Activated T-helper 1 cell treated with anti-CD3 and anti-CD28 coated beads, Interleukin-12 subunit alpha, Interleukin-12 subunit beta, Interleukin-2, Interleukin-4 antibody, amounts not matched to agents 30 ng/mL and 10 ng/mL and 1 ng/mL, durations not matched to agents 14 hours and 24 hours and 36 hours (primary cell): ENCODE results near the gene DAB2IP. TPM values are rescaled to one million over a fixed set of nuclear protein-coding genes. Genes with fewer than 3 reads are reported as not detected.

ENCODE experiments used
- DNase-seq: peaks from one replicate; pipeline ENCODE4 v3.0.0; 2021; ENCODE audit warnings: low spot score
- H3K27ac Mint-ChIP-seq: one replicate; pipeline ENCODE4 v1.8.0; 2021; ENCODE audit warnings: mild to moderate bottlenecking, mixed read lengths
- H3K27me3 Mint-ChIP-seq: one replicate; pipeline ENCODE4 v1.8.0; 2022; ENCODE audit warnings: mild to moderate bottlenecking, moderate library complexity, mixed read lengths; ENCODE audit not compliant: insufficient read depth
- H3K36me3 Mint-ChIP-seq: one replicate; pipeline ENCODE4 v1.8.0; 2021; ENCODE audit warnings: low read depth, mixed read lengths
- H3K4me1 Mint-ChIP-seq: one replicate; pipeline ENCODE4 v1.8.0; 2021; ENCODE audit warnings: low read depth, mixed read lengths
- H3K4me3 Mint-ChIP-seq: one replicate; pipeline ENCODE4 v1.8.0; 2021; ENCODE audit warnings: mild to moderate bottlenecking, moderate library complexity, mixed read lengths
- H3K9me3 Mint-ChIP-seq: one replicate; pipeline ENCODE4 v1.8.0; 2021; ENCODE audit warnings: mixed read lengths
- intact Hi-C: fragments of 100-400 bp; cut with micrococcal nuclease; formaldehyde crosslinking; loops from one replicate; pipeline ENCODE4 v1.15.1; 2024
- total RNA-seq: library from RNA; stranded (reverse); gene quantifications from 2 replicates; pipeline ENCODE4 v1.2.3, GENCODE V29; 2022

Gene DAB2IP
- total RNA-seq, 1 donor from 2014 or later = not detected

DNA sequence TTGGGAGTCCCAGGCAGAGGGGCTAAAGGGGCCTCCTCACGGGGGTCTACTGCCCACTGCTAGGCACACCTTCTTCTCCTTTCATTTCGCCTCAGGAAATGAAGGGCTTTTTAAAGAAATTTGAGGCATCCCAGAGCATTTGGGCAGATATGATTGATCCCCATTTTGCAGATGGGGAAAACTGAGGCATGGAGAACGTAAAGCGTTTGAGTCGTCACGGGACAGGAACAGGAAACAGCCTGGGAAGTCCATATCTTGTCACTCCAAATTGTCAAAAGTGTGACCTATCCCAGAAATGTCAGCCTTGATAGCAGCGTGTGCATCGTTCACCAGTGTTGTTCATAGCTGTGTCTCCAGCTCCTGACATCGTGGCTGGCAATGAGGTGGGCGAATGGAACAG is 98.2 kb downstream of the DAB2IP start:
- Mint-ChIP-seq H3K4me3 (no peak overlapping the region), H3K4me1 (peaks cover 13% of the 10 kb centered on the region), H3K27me3 (no peaks in the 10 kb centered on the region), H3K36me3 (no peaks in the 10 kb centered on the region), H3K27ac (no peak overlapping the region), H3K9me3 (no peaks in the 10 kb centered on the region)
- DNase-seq = no peak
- intact Hi-C loops = loop anchor here (10.0 kb wide), 1 partner anchor 205 kb away; no protein-coding TSS in a partner anchor

DNA sequence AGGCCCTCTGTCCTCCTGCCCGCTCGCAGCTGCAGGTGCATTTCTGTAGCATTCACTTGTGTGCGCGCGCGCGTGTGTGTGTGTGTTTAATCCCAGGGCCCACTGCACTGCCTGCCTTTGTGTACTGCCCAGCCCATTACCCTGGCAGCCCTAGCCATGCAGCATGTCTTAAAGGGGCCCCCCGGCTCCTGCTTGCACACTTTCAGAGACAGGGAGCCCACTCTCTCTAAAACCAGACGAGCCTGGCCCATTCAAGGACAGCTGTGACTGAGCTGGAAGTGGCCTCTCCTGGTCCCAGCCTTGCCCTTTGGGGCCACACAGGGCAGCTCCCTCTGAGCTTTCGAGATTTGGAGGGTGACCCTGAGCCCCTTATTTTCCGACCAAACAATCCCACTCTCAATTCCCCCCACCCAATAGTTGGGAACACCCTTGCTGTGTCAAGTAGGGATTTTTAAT is 98.9 kb downstream of the DAB2IP start:
- intact Hi-C loops = no loop called here
- Mint-ChIP-seq H3K4me3 (no peak overlapping the region), H3K4me1 (peaks cover 13% of the 10 kb centered on the region), H3K9me3 (no peaks in the 10 kb centered on the region), H3K27ac (no peak overlapping the region), H3K36me3 (no peaks in the 10 kb centered on the region), H3K27me3 (no peaks in the 10 kb centered on the region)
- DNase-seq = no peak

DNA sequence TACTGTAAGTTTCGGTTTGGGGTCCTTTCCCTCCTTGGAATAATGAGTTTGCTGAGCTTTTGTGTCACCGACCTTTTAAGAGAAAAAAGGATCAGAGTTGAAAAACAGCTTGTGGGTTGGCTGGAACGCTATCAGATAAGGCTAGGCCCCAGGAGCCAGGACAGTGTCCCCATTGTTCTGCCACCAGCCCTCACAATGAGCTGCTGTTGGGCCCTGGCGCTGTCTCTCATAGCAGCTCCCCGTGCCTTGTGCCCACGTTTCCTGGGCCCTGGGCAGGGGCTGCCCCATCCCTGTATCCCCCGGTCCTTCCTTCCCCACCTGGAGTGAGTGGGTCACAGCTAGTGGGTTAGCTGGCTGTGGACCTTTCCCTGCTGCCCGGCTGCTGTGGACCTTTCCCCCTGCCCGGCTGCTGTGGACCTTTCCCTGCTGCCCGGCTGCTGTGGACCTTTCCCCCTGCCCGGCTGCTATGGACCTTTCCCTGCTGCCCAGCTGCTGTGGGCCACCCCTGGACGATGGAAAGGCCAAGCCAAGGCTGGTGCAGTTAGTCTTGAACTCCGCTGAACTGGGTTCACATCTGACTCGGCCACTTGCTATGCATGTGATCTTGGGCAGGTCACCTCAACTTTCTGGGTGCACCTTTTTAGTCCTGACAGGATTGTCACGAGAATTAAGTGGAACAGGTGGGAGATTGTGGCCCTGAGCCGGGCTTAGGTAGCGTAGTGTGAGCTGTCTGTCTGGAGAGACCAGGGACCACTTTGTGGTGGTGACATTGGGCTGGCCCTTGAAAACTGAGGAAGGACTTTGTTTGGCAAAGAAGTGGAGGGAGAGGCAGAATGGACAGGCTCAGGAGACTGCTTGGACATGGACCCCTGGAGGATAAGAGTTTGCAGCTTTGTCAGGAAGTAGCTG is 99.5 kb downstream of the DAB2IP start:
- Mint-ChIP-seq H3K27ac (no peak overlapping the region), H3K4me3 (no peak overlapping the region), H3K9me3 (no peaks in the 10 kb centered on the region), H3K27me3 (no peaks in the 10 kb centered on the region), H3K36me3 (no peaks in the 10 kb centered on the region), H3K4me1 (peaks cover 13% of the 10 kb centered on the region)
- no peak for DNase-seq
- intact Hi-C loops = no loop called here

DNA sequence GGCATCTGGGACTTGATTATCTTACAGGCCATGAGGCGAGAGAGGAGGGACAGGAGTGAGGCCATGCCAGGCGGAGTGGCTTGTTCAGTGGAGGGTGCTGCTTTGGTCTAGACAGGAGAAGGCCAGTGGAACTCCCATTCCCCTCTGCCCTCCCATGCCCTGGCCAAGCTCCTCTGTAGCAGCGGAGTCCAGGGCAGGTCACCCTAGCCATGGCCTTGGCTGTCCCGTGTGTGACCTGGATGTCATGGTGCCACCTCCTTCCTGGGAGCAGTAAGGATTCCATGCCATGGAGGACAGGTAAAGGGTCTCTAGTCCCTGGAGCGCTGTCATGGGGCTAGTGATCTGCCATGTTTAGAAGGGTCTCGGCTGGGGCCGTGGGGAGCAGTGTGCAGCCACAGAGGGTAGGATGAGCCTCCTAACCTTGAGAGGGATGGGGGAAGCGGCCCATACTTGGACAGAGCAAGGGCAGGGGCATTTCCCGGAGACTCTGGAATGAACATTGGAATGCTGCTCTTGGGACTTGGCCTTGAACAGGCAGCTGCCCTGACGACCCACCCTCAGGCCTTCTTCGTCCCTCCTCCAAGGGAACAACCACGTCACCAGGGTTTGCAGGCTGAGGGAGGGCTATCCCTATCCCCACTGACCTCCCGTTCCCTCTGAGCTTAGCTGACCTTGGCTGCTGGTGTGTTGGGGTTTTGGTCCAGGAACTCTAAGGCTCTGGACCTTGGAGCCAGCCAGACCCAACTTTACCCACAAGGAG is 100.4 kb downstream of the DAB2IP start:
- Mint-ChIP-seq H3K4me1 (peaks cover 13% of the 10 kb centered on the region), H3K4me3 (no peak overlapping the region), H3K27me3 (no peaks in the 10 kb centered on the region), H3K27ac (no peak overlapping the region), H3K9me3 (no peaks in the 10 kb centered on the region), H3K36me3 (no peaks in the 10 kb centered on the region)
- intact Hi-C loops = no loop called here
- no peak for DNase-seq

DNA sequence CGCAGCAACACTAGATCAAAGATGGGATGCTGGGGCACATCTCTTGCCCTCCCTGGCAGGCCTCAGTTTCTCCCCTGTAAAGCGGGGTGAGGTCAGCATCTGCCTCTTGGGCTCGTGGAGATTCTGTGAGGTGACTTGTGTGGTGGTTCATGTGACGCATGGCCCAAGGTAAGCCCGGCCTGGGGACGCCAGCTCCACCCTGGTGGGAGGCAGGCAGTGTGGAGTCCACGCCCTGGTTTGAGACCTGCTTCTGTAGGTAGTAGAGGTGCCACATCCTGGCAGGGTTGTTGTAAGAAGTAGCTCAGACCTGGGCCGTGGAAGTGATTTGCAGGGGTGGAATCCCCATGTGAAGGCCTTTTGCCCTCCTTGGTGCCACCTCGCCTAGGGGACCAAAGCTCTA is 101.5 kb downstream of the DAB2IP start:
- no peak overlapping the region for H3K27ac Mint-ChIP-seq
- intact Hi-C loops = no loop called here

DNA sequence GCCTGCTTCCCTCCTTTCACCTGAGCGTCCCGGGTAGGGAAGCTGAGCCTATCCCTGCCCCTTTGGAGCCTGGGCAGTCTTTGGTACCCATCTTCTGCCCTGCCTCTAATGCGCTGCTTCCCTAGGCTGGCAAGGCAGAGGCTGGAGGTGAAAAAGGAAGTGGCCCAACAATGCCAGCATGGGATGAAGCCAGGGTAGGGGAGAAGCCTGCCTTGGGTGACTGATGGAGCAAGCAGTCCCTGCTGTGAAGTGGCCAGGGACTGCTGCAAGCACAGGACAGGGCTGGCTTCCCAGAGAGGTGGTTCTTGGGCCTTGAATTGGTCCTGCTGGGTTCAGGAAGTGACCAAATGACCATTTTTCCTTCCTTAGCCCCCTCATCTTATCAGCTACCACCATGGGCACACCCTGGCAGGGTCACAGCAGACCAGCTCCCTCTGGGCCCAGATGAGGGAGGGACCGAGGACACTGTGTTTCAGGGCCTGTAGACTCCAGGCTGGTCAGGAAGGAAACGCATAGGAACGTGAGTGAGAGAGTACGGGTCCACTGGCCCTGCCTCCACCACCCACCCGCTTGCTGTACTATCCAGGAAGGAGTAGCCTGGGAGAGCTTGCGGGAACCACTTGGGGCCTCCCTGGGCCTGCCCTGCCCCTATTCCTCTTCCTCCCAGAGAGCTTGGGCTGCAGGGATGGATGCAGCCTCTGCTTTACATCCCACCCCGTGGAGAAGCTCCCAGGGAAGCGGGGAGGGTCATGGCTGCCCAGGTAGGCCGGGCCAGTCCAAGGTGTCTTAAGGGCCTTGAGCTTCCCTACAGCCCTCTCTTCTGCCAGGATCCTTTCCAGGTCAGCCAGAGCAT is 102.6 kb downstream of the DAB2IP start:
- H3K4me1 Mint-ChIP-seq = no peaks in the 10 kb centered on the region
- H3K27ac Mint-ChIP-seq = no peak overlapping the region
- DNase-seq = no peak
- intact Hi-C loops = no loop called here
- H3K9me3 Mint-ChIP-seq = no peaks in the 10 kb centered on the region
- no peak overlapping the region for H3K4me3 Mint-ChIP-seq
- no peaks in the 10 kb centered on the region for H3K27me3 Mint-ChIP-seq
- H3K36me3 Mint-ChIP-seq = no peaks in the 10 kb centered on the region

More for the DNA sequence above, 101.5 kb downstream of the DAB2IP start:
- Mint-ChIP-seq H3K9me3 (no peaks in the 10 kb centered on the region), H3K4me3 (no peak overlapping the region), H3K36me3 (no peaks in the 10 kb centered on the region), H3K4me1 (peaks cover 8% of the 10 kb centered on the region), H3K27me3 (no peaks in the 10 kb centered on the region)
- no peak for DNase-seq

DNA sequence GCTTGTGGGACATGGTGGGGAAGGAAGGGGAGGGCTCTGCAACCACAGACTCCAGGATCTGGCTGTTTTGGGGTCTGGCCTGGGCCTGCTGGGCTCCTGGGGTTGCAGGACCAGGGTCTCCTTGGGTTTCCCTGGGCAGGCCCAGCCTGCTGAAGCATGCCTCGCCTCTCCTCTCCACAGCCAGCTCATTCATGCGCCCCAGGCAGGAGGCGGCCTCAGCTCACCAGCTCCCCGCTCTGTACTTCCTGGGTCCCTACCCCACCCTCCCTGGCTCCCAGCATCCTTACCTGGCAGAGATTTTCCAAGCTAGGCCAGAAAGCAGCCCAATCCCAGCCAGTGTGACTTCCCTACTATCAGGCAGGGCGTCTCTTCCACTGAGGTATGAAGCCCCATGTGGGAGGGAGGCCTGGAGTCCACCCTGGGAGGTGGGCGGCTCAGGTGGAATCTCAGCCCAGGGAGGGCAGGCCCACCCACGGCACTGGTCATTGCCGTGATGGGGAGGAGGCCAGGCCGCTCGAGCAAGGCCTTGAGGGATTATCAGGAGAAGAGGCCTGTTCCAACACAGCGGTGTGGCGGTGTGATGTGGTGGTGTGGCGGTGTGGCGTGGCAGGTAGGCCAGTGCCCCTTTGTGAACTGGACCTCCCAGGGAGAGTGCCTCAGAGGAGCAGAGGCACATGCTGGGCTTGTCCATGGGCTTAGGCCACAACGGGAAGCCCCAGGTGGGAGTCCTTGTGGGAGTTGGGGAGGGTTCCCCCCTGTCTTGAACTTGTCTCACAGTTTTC is 103.4 kb downstream of the DAB2IP start:
- Mint-ChIP-seq H3K4me3 (no peak overlapping the region), H3K4me1 (no peaks in the 10 kb centered on the region), H3K9me3 (no peaks in the 10 kb centered on the region), H3K36me3 (no peaks in the 10 kb centered on the region), H3K27ac (no peak overlapping the region), H3K27me3 (no peaks in the 10 kb centered on the region)
- intact Hi-C loops = no loop called here
- no peak for DNase-seq

DNA sequence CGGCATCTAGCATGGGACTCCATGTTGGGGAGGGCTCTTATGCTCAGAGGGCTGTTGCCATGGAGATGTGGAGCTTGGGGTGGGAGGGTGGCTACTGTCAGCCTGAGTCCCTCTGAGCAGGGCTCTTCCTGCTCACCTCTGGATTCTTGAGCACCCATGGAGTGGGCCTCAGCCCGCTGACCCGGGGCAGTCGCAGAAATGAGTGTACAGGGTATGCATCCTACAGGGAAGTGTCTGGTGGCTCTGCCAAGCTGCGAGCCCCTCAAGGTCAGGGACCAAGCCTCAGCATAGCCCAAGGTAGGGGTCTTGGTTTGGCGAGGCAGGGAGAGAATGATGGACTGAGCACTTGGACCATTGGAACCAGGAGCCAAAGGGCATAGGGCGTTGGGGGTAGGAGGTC is 104.1 kb downstream of the DAB2IP start:
- intact Hi-C loops = no loop called here
- no peak for DNase-seq
- Mint-ChIP-seq H3K4me3 (no peak overlapping the region), H3K36me3 (no peaks in the 10 kb centered on the region), H3K9me3 (no peaks in the 10 kb centered on the region), H3K4me1 (no peaks in the 10 kb centered on the region), H3K27ac (no peak overlapping the region), H3K27me3 (no peaks in the 10 kb centered on the region)

DNA sequence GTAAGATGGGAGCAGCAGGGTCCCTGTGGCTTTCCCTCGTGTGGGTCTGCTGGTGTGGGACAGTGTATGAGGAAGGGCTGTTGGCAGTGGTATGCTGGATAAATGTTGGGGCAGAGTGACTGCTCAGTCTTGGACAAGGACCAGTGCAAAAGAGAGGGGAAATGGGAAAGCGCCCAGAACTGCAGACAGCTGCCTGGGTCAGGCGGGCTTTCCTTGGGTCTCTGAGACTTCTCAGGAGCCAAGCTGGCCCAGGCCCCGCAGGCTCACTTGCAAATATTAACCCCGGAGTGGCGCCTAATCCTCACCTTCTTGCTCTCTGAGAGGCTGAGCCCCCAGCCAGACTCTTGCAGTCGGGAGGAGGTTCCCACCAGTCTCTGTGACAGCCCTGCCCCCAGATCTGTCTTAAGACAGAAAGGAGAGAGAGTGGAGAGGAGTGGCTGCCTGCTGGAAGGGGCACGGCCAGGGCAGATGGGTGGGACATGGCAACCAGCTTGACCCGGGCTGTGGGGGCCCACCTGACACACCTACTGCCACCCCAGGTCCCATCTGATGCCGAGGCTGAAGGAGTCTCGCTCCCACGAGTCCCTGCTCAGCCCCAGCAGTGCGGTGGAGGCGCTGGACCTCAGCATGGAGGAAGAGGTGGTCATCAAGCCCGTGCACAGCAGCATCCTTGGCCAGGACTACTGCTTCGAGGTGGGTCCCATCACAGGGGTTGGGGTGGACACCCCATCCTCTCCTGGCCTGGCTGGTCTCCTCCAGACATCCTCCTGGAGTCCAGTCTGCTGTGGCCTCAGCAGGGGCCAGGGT is 105.2 kb downstream of the DAB2IP start:
- intact Hi-C loops = no loop called here
- Mint-ChIP-seq H3K36me3 (no peaks in the 10 kb centered on the region), H3K9me3 (no peaks in the 10 kb centered on the region), H3K27ac (no peak overlapping the region), H3K4me3 (no peak overlapping the region), H3K4me1 (no peaks in the 10 kb centered on the region), H3K27me3 (no peaks in the 10 kb centered on the region)
- no peak for DNase-seq

DNA sequence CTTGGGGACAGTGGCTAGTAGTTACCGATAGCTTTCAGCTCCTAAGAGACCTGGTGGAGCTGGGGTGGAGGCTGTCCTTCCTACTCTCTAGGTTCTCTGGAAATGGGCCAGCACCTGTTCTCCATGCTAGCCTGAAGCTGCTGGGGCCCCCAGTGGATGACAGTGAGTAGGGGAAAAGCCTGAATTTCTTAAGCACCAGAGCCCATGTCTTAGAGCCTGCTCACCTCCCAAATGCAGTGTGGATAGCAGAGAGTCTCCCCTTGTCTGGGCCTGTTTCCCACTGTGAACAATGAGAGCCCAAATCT is 105.8 kb downstream of the DAB2IP start:
- Mint-ChIP-seq H3K27ac (no peak overlapping the region), H3K4me3 (no peak overlapping the region), H3K36me3 (no peaks in the 10 kb centered on the region), H3K9me3 (no peaks in the 10 kb centered on the region), H3K4me1 (no peaks in the 10 kb centered on the region), H3K27me3 (no peaks in the 10 kb centered on the region)
- no peak for DNase-seq
- intact Hi-C loops = no loop called here

DNA sequence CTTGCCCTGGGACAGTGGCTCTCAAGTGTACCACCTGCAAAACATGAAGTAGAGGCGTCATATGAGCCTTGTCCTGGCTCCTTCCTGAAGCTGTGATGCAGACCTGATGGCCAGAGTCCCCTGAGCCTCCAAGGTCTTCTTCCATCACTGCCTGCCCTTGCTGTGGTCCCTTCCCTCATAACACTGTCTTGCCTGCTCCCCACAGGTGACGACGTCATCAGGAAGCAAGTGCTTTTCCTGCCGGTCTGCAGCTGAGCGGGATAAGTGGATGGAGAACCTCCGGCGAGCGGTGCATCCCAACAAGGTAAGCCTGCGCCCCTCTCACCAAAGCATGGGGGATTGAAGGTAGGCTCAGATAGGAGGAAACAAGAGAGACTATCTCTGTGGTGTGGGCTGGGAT is 107.3 kb downstream of the DAB2IP start:
- H3K36me3 Mint-ChIP-seq = no peaks in the 10 kb centered on the region
- H3K27ac Mint-ChIP-seq = no peak overlapping the region
- no peaks in the 10 kb centered on the region for H3K4me1 Mint-ChIP-seq
- DNase-seq = no peak
- no peaks in the 10 kb centered on the region for H3K27me3 Mint-ChIP-seq
- no peaks in the 10 kb centered on the region for H3K9me3 Mint-ChIP-seq
- intact Hi-C loops = no loop called here
- no peak overlapping the region for H3K4me3 Mint-ChIP-seq

DNA sequence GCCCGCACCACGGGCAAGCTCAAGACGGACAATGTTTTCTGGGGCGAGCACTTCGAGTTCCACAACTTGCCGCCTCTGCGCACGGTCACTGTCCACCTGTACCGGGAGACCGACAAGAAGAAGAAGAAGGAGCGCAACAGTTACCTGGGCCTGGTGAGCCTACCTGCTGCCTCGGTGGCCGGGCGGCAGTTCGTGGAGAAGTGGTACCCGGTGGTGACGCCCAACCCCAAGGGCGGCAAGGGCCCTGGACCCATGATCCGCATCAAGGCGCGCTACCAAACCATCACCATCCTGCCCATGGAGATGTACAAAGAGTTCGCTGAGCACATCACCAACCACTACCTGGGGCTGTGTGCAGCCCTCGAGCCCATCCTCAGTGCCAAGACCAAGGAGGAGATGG is 108.6 kb downstream of the DAB2IP start:
- Mint-ChIP-seq H3K27me3 (no peaks in the 10 kb centered on the region), H3K4me1 (no peaks in the 10 kb centered on the region), H3K9me3 (no peaks in the 10 kb centered on the region), H3K36me3 (no peaks in the 10 kb centered on the region), H3K4me3 (no peak overlapping the region), H3K27ac (no peak overlapping the region)
- intact Hi-C loops = no loop called here
- no peak for DNase-seq
